Ovary (tissue), 9 donors: ENCODE measurements around the gene NUDT8. TPM values are rescaled to one million over a fixed set of nuclear protein-coding genes. Genes with fewer than 3 reads are reported as not detected.

Experiments
- DNase-seq, 5 donors: peaks; one replicate each; pipeline ENCODE4 v3.0.0-alpha.2; 2019 to 2020
- H3K27ac ChIP-seq, 2 donors: fragments of 200-600 bp; one replicate each; pipeline versions ENCODE4 v1.5.1 to v1.8.0; 2019 to 2022
- H3K27me3 ChIP-seq: fragments of 200-600 bp; one replicate; pipeline ENCODE4 v1.8.0; 2022
- H3K36me3 ChIP-seq: fragments of 200-600 bp; sonication (generic); one replicate; pipeline ENCODE4 v1.5.1; 2019
- H3K4me1 ChIP-seq: one replicate; pipeline ENCODE4 v1.8.1; 2013; ENCODE audit warnings: mild to moderate bottlenecking, moderate library complexity; ENCODE audit not compliant: insufficient read depth
- H3K4me3 ChIP-seq: fragments of 200-600 bp; sonication (generic); one replicate; pipeline ENCODE4 v1.5.1; 2017
- H3K9me3 ChIP-seq, 2 donors: fragments of 200-600 bp in 1 of 2; sonication (generic) in 1 of 2; one replicate each; pipeline versions ENCODE4 v1.5.1 to v1.8.1; 2013 to 2019; ENCODE audit warnings: mild to moderate bottlenecking in 1 of 2, moderate library complexity in 1 of 2
- EP300 ChIP-seq: sonication (generic); formaldehyde crosslinking; IDR thresholded peaks from one replicate; pipeline ENCODE4 v1.6.1; 2017; ENCODE audit warnings: antibody characterized with exemption
- POLR2A ChIP-seq: fragments of 450-650 bp; IDR thresholded peaks from one replicate; pipeline ENCODE4 v1.6.1; 2017; ENCODE audit warnings: antibody characterized with exemption, mild to moderate bottlenecking, moderate library complexity
- WGBS, 3 donors: extraction: QIAGEN DNeasy Blood & Tissue Kit in 1 of 3; methylation state at CpG; one replicate each; pipeline versions ENCODE4 v1.1.5 to v1.1.7; 2013 to 2017; 5-methylcytosine and 5-hydroxymethylcytosine counted together
- intact Hi-C, 4 donors: fragments of 100-400 bp; cut with DNase I; formaldehyde crosslinking; loops; one replicate each; pipeline versions ENCODE4 v1.11.0 to v1.15.1; 2022 to 2023
- polyA plus RNA-seq, 2 donors: library from polyadenylated mRNA; stranded (reverse); fragments of 200-250 nt in 1 of 2; fragments of 350-450 nt in 1 of 2; fragmentation: Illumina TruSeq in 1 of 2; extraction: RNeasy Lipid Tissue Mini Kit (QIAGEN cat#74804) in 1 of 2; gene quantifications; one replicate each; pipeline ENCODE4 v1.2.3, GENCODE V29; 2013 to 2014
- total RNA-seq, 7 donors: library from RNA; depleted of rRNA in 2 of 7; stranded (reverse); fragments of >200 nt in 2 of 7; fragmentation: NEBNext Ultra II Directional in 3 of 7; extraction: Animal tissue kit (Norgen Biotek cat#: 25700) in 3 of 7; gene quantifications; one replicate each; pipeline versions ENCODE4 v1.1.0 to v1.2.4, GENCODE V29; 2016 to 2023
- TF ChIP-seq, protein P1 (sequence below), 3 donors: fragments of 450-650 bp in 2 of 3; fragments of 200-600 bp in 1 of 3; IDR thresholded peaks; one replicate each; pipeline versions ENCODE4 v1.5.1 to v1.8.0; 2016 to 2022; ENCODE audit warnings: antibody characterized with exemption in 3 of 3, mild to moderate bottlenecking in 1 of 3
- donor health status: DM: no; HTN: no; CAD: no; lungs with moderate emphysema.
- donor health status: DM: no; HTN: no; CAD: no.
- donor health status: Bipolar disorder and iron deficiency.
- donor health status: DM: yes; HTN: yes; CAD: no.
- donor health status: DM: no; HTN: no; CAD: no.
- donor health status: DM: yes; HTN: yes; CAD: no.

NUDT8 gene
- total and polyA plus RNA-seq, 9 donors, result 5.0 to 10.5 (median 7.3) TPM; not detected in 1

DNA sequence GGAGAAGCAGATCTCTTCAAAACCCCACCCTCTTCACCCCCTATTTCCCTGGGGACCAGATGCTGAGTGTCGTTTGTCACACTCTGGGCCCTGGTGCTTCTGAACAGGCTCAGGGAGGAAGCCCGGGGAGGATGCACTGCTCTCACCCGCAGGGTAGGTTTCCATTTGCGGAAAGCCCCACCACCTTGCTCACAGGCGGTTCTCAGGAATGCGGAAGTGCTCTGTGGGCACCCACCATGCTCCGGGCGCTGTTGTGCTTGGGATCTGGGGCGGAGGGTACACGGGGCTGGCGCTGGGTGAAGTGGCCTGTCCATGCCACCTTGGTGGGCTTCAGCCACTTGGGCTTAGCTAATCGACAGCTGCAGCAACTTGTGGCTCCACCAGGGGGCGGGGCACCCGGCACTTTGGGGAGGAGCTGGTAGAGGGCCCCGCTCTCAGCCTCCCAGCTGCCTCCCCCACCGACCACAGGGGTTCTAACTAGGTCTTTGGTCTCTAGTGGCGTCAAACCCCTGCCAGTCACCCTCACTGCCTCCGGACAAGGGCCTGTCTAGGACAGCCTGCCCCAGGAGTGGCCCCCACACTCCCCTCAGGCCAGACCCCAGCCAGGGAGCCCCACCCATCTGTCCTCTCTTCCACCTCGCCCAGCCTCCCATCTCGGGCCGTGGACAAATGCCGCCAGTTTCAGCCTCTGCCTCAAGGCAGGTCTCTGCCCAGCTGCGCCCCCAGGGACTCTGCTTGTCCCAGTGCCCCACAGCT lies 15.6 kb downstream of the NUDT8 start:
- no peaks in the 10 kb centered on the region for H3K9me3 ChIP-seq
- no peaks in the 10 kb centered on the region for H3K27me3 ChIP-seq
- H3K36me3 ChIP-seq, result no peaks in the 10 kb centered on the region
- 10 to 16% (median 11%) methylated on average over 15 to 23 of the region's 23 CpGs for WGBS, 3 donors
- H3K4me3 ChIP-seq, result peak overlapping the region; percentile 19
- H3K27ac ChIP-seq, result no peak overlapping the region
- intact Hi-C loops, result no loop called here
- H3K4me1 ChIP-seq, result no peaks in the 10 kb centered on the region
- no peak for TF ChIP-seq POLR2A
- no peak for TF ChIP-seq EP300
- TF ChIP-seq, protein P1, sequence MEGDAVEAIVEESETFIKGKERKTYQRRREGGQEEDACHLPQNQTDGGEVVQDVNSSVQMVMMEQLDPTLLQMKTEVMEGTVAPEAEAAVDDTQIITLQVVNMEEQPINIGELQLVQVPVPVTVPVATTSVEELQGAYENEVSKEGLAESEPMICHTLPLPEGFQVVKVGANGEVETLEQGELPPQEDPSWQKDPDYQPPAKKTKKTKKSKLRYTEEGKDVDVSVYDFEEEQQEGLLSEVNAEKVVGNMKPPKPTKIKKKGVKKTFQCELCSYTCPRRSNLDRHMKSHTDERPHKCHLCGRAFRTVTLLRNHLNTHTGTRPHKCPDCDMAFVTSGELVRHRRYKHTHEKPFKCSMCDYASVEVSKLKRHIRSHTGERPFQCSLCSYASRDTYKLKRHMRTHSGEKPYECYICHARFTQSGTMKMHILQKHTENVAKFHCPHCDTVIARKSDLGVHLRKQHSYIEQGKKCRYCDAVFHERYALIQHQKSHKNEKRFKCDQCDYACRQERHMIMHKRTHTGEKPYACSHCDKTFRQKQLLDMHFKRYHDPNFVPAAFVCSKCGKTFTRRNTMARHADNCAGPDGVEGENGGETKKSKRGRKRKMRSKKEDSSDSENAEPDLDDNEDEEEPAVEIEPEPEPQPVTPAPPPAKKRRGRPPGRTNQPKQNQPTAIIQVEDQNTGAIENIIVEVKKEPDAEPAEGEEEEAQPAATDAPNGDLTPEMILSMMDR (IDR thresholded peaks at IDR 0.05), result peak; percentile 47 to 58 (median 51)
- DNase-seq, result peak in 3 of 5 donors; percentile 66 to 75 (median 69)

DNA sequence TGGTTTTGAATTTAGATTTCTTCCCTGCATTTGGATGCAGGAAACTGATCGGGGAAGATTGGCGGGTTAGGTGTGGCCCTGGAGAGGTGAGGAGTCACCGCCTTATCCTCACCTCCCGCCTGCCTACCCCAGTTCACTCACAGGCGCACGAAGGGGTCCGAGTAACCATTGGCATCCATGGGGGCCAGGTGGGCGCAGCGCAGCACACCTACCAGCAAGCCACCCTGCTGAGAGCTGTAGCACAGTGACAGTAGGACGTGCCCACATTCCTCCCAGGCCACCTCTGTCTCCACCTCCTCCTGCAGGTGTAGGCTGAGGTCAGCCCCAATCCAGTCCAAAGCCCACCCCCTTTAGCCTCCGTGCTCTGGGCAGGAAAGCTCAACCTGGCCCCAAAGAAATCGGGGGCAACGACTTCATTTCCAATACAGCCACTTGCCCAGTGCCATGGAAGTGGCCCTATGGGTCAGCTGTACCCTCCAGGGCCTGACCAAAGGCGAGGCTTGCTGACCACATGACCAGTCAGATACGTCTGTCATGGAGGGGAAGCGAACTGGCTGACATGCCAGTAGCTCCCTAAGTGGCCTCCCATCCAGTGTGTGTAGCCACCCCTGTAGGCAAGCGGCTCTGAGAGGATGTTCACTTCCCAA lies 16.3 kb downstream of the NUDT8 start:
- no peak overlapping the region for H3K4me3 ChIP-seq
- peak in 1 of 5 donors; percentile 25 for DNase-seq

DNA sequence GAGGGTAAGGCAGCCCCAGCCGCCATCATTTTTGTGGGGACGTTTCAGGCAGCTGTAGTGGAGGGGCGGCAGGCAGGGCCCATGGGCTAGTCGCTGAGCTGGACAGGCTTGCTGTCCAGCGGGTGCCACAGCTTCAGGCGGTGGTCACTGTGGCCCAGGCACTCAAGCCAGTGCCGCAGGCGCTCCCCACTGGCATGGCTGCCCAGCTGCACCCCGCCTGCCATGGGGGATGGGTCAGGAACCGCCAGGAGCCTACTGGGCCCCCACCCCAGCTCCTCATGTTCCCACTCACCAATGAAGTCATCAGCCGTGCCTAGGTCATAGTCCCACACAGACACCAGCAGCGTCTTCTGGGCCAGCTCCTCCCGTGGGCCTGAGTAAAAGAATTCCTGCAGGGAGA lies 17.0 kb downstream of the NUDT8 start:
- H3K27me3 ChIP-seq, result no peaks in the 10 kb centered on the region
- H3K27ac ChIP-seq, result no peak overlapping the region
- WGBS, 3 donors, result 76 to 81% (median 79%) methylated on average over 13 of the region's 13 CpGs
- no peak for DNase-seq
- TF ChIP-seq POLR2A (no peak), EP300 (no peak)
- TF ChIP-seq, protein P1 (IDR thresholded peaks at IDR 0.05), result no peak
- H3K4me3 ChIP-seq, result no peak overlapping the region
- no peaks in the 10 kb centered on the region for H3K9me3 ChIP-seq
- intact Hi-C loops, result no loop called here
- no peaks in the 10 kb centered on the region for H3K4me1 ChIP-seq
- no peaks in the 10 kb centered on the region for H3K36me3 ChIP-seq

More for the DNA sequence above, 16.3 kb downstream of the NUDT8 start:
- intact Hi-C loops, result no loop called here
- no peaks in the 10 kb centered on the region for H3K27me3 ChIP-seq
- no peaks in the 10 kb centered on the region for H3K4me1 ChIP-seq
- H3K36me3 ChIP-seq, result no peaks in the 10 kb centered on the region
- TF ChIP-seq EP300, result no peak
- TF ChIP-seq POLR2A, result no peak
- TF ChIP-seq, protein P1 (IDR thresholded peaks at IDR 0.05), result no peak
- 78 to 83% (median 80%) methylated on average over 16 to 17 of the region's 17 CpGs for WGBS, 3 donors
- no peaks in the 10 kb centered on the region for H3K9me3 ChIP-seq
- no peak overlapping the region for H3K27ac ChIP-seq

DNA sequence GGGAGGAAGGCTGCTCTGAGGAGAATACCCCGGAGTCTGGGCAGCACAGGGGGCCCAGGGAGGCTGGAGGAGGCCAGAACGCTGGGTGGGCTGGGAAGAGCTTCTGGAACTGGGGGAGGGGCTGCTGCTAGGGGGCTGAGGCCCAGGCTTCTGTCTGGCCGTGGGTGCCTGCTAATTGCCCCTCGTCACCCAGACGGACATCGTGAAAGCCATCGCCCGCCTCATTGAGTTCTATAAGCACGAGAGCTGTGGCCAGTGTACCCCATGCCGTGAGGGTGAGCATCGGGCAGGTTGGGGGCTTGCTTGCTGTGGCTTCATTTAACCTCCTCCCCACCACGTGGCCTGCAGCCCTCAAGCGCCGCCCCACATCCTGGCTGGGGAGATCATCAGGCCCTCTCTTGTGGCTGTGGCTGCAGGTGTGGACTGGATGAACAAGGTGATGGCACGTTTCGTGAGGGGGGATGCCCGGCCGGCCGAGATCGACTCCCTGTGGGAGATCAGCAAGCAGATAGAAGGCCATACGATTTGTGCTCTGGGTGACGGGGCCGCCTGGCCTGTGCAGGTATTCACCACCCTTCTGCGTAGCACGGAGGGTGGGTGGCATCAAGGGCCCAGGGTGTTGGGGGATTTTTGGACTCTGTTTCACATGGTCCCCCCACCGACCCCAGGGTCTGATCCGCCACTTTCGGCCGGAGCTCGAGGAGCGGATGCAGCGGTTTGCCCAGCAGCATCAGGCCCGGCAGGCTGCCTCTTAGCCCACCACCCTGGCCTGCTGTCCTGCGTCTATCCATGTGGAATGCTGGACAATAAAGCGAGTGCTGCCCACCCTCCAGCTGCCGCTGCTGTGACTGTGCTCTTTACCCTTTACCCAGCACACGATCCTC lies 17.8 kb downstream of the NUDT8 start:
- H3K27ac ChIP-seq, result no peak overlapping the region
- H3K27me3 ChIP-seq, result no peaks in the 10 kb centered on the region
- no peak for DNase-seq
- peaks cover 5% of the 10 kb centered on the region for H3K4me1 ChIP-seq
- H3K36me3 ChIP-seq, result no peaks in the 10 kb centered on the region
- intact Hi-C loops, result no loop called here
- WGBS, 3 donors, result 81 to 85% (median 82%) methylated on average over 37 of the region's 37 CpGs
- no peak overlapping the region for H3K4me3 ChIP-seq
- no peak for TF ChIP-seq EP300
- no peak for TF ChIP-seq POLR2A
- TF ChIP-seq, protein P1 (IDR thresholded peaks at IDR 0.05), result no peak
- H3K9me3 ChIP-seq, result no peaks in the 10 kb centered on the region
